8988T (cell line): Measurements from ENCODE around the gene NKD2.

Experiments
- DNase-seq: peaks from one replicate; pipeline ENCODE4 v3.0.0; 2011

NKD2 gene

GRCh38 chr5:1001406-1002270 is 7.0 kb upstream of the NKD2 start:
- no peak for DNase-seq

GRCh38 chr5:1002271-1002546 is 6.4 kb upstream of the NKD2 start:
- DNase-seq: no peak

- DNase-seq: no peak
These were observed 5.8 kb upstream of the NKD2 start for GRCh38 chr5:1002836-1003235.

GRCh38 chr5:1003296-1003937 is 5.2 kb upstream of the NKD2 start:
- no peak for DNase-seq

GRCh38 chr5:1004461-1005248 is 3.9 kb upstream of the NKD2 start:
- peak; percentile 93 for DNase-seq

GRCh38 chr5:1005249-1005851 is 3.3 kb upstream of the NKD2 start:
- DNase-seq: no peak

GRCh38 chr5:1005904-1006655 is 2.5 kb upstream of the NKD2 start:
- no peak for DNase-seq

GRCh38 chr5:1006656-1007071 is 1.9 kb upstream of the NKD2 start:
- no peak for DNase-seq

GRCh38 chr5:1007221-1007680 is 1.4 kb upstream of the NKD2 start:
- peak; percentile 78 for DNase-seq

GRCh38 chr5:1007681-1008450 is 736 bp upstream of the NKD2 start:
- no peak for DNase-seq

GRCh38 chr5:1009359-1010180 is 968 bp downstream of the NKD2 start:
- peak; percentile 88 for DNase-seq

- DNase-seq: peak; percentile 98
These were observed 1.5 kb downstream of the NKD2 start for GRCh38 chr5:1010181-1010510.

- no peak for DNase-seq
These were observed 2.0 kb downstream of the NKD2 start for GRCh38 chr5:1010641-1011046.

GRCh38 chr5:1011226-1011631 is 2.6 kb downstream of the NKD2 start:
- peak; percentile 100 for DNase-seq

- no peak for DNase-seq
These were observed 3.2 kb downstream of the NKD2 start for GRCh38 chr5:1011741-1012312.

- DNase-seq: no peak
These were observed 3.8 kb downstream of the NKD2 start for GRCh38 chr5:1012313-1012841.

- no peak for DNase-seq
These were observed 4.3 kb downstream of the NKD2 start for GRCh38 chr5:1012900-1013237.

GRCh38 chr5:1013238-1013947 is 4.8 kb downstream of the NKD2 start:
- no peak for DNase-seq

- DNase-seq: no peak
These were observed 5.3 kb downstream of the NKD2 start for GRCh38 chr5:1013948-1014301.

GRCh38 chr5:1014346-1014745 is 5.7 kb downstream of the NKD2 start:
- no peak for DNase-seq
